Adipocyte (in vitro differentiated cells): ENCODE measurements around the gene SLIT1.

ENCODE experiments used
- DNase-seq: peaks from one replicate; pipeline ENCODE4 v3.0.0-alpha.2; 2015; ENCODE audit warnings: low read depth
- H3K27me3 ChIP-seq: replicated peaks from 2 replicates; pipeline ENCODE4 v1.7.0; 2013; ENCODE audit warnings: mild to moderate bottlenecking, low read length, moderate library complexity; ENCODE audit not compliant: control insufficient read depth, insufficient read depth
- H3K36me3 ChIP-seq: 2 replicates; pipeline ENCODE4 v1.7.0; 2013; ENCODE audit warnings: low read length, mild to moderate bottlenecking, moderate library complexity; ENCODE audit not compliant: control insufficient read depth, insufficient read depth, severe bottlenecking
- H3K4me1 ChIP-seq: 2 replicates; pipeline ENCODE4 v1.7.0; 2013; ENCODE audit warnings: mild to moderate bottlenecking, low read length, moderate library complexity; ENCODE audit not compliant: control insufficient read depth, insufficient read depth
- H3K4me3 ChIP-seq: 2 replicates; pipeline ENCODE4 v1.7.0; 2013; ENCODE audit warnings: mild to moderate bottlenecking, low read length, moderate library complexity
- H3K9ac ChIP-seq: 2 replicates; pipeline ENCODE4 v1.7.0; 2013; ENCODE audit warnings: mild to moderate bottlenecking, low read length, moderate library complexity
- H3K9me3 ChIP-seq: 2 replicates; pipeline ENCODE4 v1.7.0; 2013; ENCODE audit warnings: mild to moderate bottlenecking, low read length, moderate library complexity; ENCODE audit not compliant: control insufficient read depth

Gene SLIT1

DNA sequence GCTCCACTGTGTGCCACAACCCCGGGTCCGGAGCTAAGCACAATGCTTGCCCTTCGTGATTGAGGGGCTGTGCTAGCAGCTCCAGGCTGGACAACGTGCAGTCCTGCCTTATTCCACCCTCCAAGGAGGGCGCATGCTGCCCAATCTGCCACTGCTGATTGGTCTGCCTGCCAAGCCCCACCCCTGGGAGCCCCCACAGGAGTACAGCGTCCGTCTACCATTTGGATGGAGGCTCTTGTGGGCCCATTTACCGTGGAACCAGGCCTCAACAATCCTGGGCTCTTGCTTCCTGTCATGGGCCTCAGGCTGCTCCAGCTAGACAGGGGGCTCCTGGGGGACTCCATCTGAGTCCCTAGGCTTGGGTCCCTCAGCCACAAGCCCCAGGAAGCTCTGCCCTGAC is 173.3 kb downstream of the SLIT1 start:
- Histone ChIP-seq H3K4me3 (no peak overlapping the region), H3K4me1 (no peaks in the 10 kb centered on the region)

DNA sequence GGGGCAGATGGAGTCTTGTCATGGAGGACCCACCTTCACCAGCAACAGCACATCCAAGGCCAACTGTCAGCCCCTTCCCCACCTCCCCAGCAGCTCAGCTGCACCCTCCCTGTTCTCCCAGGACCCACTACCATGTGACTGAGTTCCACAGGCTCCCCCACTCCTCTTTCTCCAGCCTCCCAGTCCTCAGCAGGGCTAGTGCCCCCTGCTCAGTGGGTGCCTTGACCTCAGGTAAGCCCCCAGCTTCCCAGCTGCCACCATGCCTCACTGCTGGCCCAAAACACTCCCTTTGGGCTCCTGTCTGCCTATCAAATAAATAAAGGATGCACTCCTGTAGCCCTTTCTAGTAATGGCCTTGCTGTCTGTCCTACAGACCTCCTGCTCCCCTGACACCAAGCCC is 174.4 kb downstream of the SLIT1 start:
- H3K36me3 ChIP-seq: no peaks in the 10 kb centered on the region
- H3K4me3 ChIP-seq: no peak overlapping the region
- H3K9me3 ChIP-seq: peaks cover 17% of the 10 kb centered on the region
- H3K27me3 ChIP-seq: peaks cover 4% of the 10 kb centered on the region
- no peak overlapping the region for H3K9ac ChIP-seq
- no peak for DNase-seq
- H3K4me1 ChIP-seq: no peaks in the 10 kb centered on the region

More for the DNA sequence above, 173.3 kb downstream of the SLIT1 start:
- Histone ChIP-seq H3K27me3 (peaks cover 4% of the 10 kb centered on the region), H3K36me3 (no peaks in the 10 kb centered on the region), H3K9ac (no peak overlapping the region), H3K9me3 (peaks cover 6% of the 10 kb centered on the region)
- DNase-seq: no peak

DNA sequence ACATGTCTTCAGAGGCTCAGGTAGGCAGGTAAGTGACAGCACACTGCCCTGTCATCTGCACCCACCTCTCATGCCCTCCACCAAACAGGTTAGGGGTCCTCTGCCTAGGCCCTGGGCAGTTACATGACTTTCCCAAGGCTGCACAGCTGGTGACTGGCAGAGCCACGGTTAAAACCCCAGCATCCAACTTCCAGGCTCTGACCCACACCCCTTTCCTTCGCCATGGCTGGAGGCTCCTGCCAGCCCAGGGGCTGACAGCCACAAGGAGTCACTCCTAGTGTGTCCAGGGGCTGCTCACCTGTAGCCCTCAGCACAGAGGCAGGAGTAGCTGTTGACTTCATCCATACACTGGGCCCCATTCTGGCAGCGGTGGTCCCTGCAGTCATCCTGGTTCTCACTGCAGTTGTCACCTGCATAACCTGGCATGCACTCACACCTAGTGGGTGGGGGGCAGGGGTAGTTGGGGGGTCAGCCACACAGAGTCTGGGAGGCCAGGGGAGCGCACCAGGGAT is 175.0 kb downstream of the SLIT1 start:
- H3K9me3 ChIP-seq: peaks cover 17% of the 10 kb centered on the region
- H3K4me3 ChIP-seq: no peak overlapping the region
- no peak overlapping the region for H3K9ac ChIP-seq
- DNase-seq: no peak
- H3K36me3 ChIP-seq: no peaks in the 10 kb centered on the region
- peaks cover 4% of the 10 kb centered on the region for H3K27me3 ChIP-seq
- no peaks in the 10 kb centered on the region for H3K4me1 ChIP-seq

DNA sequence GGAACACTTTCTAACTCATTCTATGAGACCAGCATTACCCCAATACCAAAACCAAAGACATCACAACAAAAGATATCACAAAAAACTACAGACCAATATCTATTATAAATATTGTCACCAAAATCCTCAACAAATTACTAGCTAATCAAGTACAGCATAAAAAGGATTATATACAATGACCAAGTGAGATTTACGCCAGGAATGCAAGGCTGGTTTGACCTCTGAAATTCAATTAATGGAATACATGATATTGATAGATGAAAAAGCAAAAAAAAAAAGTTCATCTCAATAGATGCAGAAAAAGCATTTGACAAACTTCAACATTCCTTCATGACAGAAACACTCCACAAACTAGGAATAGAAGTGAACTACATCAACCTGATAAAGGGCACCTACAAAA is 178.3 kb downstream of the SLIT1 start:
- no peaks in the 10 kb centered on the region for H3K4me1 ChIP-seq
- peaks cover 17% of the 10 kb centered on the region for H3K9me3 ChIP-seq
- H3K4me3 ChIP-seq: peak overlapping the region; percentile 18
- H3K27me3 ChIP-seq: peaks cover 8% of the 10 kb centered on the region
- no peaks in the 10 kb centered on the region for H3K36me3 ChIP-seq
- no peak for DNase-seq
- no peak overlapping the region for H3K9ac ChIP-seq

DNA sequence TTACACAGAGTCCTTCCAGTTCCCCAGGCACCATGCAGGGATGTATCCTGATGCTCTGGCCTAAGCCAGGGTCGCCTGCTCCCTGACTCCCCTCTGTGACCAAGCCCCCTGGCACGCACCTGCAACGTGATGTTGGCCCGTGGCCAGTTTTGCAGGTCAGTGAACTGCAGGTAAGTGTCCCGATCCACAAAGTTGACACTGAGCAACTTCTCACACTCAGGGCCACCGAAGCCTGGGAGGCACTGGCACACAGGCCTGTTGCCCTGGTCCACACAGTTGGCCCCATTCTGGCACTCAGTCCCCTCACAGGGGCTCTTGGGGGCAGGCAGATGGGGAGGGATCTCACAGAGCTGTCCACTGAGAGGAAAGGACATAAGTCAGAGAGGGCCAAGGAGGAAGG is 179.4 kb downstream of the SLIT1 start:
- peaks cover 8% of the 10 kb centered on the region for H3K27me3 ChIP-seq
- H3K9me3 ChIP-seq: peaks cover 17% of the 10 kb centered on the region
- H3K4me1 ChIP-seq: no peaks in the 10 kb centered on the region
- H3K36me3 ChIP-seq: no peaks in the 10 kb centered on the region
- H3K4me3 ChIP-seq: no peak overlapping the region
- H3K9ac ChIP-seq: no peak overlapping the region
- DNase-seq: no peak

DNA sequence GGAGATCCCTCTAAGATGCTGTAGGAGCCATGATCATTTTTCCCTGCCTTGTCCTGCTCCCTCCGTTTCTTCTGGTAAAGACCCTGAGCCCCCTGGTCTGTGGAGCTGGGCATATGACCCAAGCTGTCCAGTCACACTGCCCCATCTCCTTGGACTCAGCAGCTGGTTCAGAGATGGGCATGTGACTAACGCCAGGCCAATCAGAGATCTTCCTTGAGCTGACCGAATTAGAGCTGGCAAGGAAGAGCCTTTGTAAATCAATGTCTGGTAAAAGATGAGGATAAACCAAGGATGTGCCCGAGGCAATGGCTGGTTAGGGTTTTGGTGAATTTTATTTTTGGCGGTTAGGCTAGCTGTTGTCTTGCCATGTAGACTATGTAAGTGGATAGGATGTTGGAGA is 180.4 kb downstream of the SLIT1 start:
- H3K27me3 ChIP-seq: peaks cover 8% of the 10 kb centered on the region
- no peak overlapping the region for H3K4me3 ChIP-seq
- DNase-seq: no peak
- H3K9ac ChIP-seq: no peak overlapping the region
- no peaks in the 10 kb centered on the region for H3K36me3 ChIP-seq
- H3K9me3 ChIP-seq: peaks cover 17% of the 10 kb centered on the region
- H3K4me1 ChIP-seq: no peaks in the 10 kb centered on the region

DNA sequence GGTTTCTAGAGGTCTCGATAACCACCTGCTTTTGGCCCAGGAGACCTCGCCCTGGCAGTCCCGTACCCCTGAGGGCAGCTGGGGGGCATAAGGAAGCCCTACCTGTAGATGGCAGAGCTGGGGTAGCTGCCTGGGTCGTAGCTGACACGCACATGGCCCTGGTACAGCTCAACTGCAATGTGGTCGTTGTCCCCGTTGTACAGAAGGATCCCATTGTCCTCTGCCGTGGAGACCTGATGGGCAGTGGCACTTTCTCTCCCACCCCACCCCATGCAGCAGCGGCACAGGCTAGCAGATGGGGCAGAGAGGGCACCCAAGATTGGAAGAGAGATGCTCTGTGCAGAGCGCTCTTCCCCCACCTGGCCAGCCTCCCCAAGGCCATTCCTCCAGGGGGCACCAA is 181.2 kb downstream of the SLIT1 start:
- Histone ChIP-seq H3K9ac (no peak overlapping the region), H3K36me3 (no peaks in the 10 kb centered on the region), H3K4me1 (no peaks in the 10 kb centered on the region), H3K27me3 (peaks cover 8% of the 10 kb centered on the region), H3K4me3 (no peak overlapping the region), H3K9me3 (peaks cover 17% of the 10 kb centered on the region)
- no peak for DNase-seq

DNA sequence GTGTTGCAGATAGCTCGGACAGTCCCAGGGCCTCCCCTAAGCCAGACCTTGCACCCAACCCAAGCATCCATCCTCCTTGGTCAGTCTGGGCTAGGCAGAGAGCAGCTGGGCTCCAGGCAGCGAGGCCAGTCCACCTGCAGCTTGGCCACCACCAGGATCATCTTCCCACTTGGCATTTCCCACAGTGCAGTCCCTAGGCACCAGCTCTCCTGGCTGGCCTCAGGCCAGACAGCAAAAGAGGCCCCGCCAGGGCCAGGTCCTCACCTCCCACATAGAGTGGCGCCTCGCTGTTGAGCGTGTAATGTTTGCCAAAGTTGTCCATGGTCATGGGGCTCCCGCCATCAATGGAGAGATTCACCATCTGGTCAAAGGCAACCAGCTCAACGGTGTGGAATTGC is 182.0 kb downstream of the SLIT1 start:
- DNase-seq: no peak
- Histone ChIP-seq H3K27me3 (peaks cover 8% of the 10 kb centered on the region), H3K4me3 (no peak overlapping the region), H3K9me3 (peaks cover 17% of the 10 kb centered on the region), H3K4me1 (no peaks in the 10 kb centered on the region), H3K36me3 (no peaks in the 10 kb centered on the region), H3K9ac (no peak overlapping the region)

DNA sequence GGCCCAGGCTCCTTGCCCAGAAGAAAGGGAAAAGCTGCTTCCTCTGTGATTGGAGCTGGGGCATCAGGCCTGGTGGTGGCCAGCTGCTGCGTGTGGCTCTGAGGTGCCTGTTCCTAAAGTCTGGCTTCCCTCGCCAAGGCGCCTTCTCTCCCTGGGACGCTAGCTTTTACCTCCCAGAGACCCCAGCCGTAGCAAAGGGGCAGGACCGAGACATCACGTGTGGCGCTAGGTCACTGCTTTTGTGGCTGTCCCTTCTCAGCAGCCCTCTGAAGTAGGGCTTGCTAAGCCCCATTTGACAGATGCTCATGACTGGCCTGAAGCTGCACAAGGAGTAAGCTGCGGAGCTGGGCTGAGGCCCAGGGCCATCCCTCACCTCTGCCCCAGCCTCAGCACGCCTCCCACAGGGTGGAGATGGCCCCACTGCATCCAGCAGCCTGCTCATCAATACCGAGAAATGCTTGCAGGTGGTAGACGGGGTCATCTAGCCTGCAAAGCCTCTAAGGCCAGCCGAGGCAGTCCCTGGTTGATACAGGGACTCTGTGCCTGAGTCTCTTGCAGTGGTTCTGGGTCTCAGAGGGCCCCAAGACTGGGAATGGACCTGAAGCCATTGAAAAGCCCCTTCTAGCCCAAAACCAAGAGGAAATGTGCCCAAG is 182.5 kb downstream of the SLIT1 start:
- Histone ChIP-seq H3K4me3 (no peak overlapping the region), H3K36me3 (no peaks in the 10 kb centered on the region), H3K9ac (no peak overlapping the region), H3K9me3 (peaks cover 17% of the 10 kb centered on the region), H3K4me1 (no peaks in the 10 kb centered on the region), H3K27me3 (peaks cover 8% of the 10 kb centered on the region)
- no peak for DNase-seq

DNA sequence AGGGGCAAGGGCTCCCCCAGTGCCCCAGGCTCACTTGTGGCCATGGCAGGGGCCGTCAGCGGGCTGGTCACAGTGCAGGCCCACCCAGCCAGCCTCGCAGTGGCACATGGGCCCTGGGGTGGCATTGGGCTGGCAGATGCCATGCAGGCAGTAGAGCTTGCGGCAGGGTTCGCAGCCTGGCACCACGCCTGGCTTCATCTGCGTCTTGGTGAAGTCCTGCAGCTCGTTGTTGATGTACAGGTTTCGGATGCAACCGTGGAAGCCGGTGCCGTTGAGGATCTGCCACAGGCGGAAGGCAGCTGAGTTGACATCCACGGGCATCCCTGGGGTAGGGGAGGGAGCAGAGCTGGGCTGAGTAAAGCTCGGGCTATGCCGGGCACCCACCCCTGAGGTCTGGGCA is 183.1 kb downstream of the SLIT1 start:
- no peaks in the 10 kb centered on the region for H3K36me3 ChIP-seq
- DNase-seq: no peak

DNA sequence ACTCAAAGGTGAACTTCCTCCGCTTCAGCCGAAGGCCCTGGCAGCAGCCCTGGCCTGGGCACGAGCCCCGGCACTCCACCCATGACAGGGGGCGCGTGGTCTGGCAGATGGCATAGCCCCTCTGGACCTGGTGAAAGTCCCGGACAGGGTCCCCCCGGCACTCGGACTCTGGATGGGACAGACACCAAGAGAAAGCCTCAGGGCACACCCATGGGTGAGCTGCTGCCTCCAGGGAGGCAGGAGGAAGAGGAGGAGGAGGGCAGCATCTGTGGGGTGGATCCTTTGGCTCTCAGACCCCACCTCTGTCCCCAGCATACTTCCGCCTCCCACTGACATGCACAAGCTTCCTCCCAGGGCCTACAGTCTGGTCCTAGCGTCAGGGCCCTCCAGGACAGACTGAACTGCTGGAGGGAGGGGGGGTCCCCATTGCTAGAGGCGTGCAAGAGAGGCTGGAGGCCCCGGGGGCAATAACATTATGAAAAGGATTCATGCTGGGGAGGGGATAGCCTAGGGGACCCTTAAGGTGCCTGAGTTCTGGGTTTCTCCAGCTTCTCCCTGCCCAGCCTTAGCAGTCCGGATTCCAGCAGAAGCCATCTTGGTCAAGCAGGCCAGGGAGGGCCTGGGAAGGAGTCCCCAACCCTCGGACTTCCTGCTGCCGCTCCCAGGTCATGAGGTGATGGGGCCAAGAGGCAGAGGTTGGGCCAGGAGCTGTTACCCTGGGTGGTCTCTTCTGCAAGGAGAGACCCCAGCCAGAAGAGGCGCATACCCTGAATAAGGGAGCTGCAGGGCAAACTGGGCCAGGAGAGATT is 184.4 kb downstream of the SLIT1 start:
- Histone ChIP-seq H3K9me3 (no peaks in the 10 kb centered on the region), H3K36me3 (no peaks in the 10 kb centered on the region), H3K4me1 (no peaks in the 10 kb centered on the region), H3K4me3 (no peak overlapping the region), H3K27me3 (peaks cover 8% of the 10 kb centered on the region), H3K9ac (no peak overlapping the region)
- DNase-seq: no peak

More for the DNA sequence above, 183.1 kb downstream of the SLIT1 start:
- H3K9ac ChIP-seq: no peak overlapping the region
- H3K4me3 ChIP-seq: no peak overlapping the region
- peaks cover 8% of the 10 kb centered on the region for H3K27me3 ChIP-seq
- no peaks in the 10 kb centered on the region for H3K4me1 ChIP-seq
- H3K9me3 ChIP-seq: peaks cover 12% of the 10 kb centered on the region
